ENCODE results near the gene CRISPLD2. TPM values are rescaled to one million over a fixed set of nuclear protein-coding genes. Genes with fewer than 3 reads are reported as not detected.
A peak's percentile ranks its signal among the peaks of the same experiment; 100 is the strongest.

Gene CRISPLD2
- total and polyA plus RNA-seq, 10 donors: 7.9 to 271 (median 75.5) TPM

DNA sequence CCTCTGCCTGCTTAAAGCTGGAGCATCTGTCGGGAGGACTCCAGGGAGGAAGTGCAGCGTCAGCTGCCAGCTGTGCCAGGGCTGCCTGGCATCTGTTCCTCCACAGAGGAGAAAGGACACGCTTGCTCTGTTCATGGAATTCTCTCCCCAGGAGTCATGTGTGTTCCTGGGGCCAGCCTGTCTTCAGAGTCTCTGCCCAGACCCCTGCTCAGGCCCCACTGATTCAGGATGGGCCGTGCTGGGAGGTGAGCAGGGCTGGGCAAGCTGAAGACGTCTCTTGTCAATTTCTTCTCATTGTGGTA lies 24.2 kb downstream of the CRISPLD2 start:
- Histone ChIP-seq H3K4me1 (peaks cover 0 to 37% (median 17%) of the 10 kb centered on the region in 6 donors), H3K27ac (peak overlapping the region in 1 of 8 donors; percentile 14), H3K36me3 (peaks cover 0 to 98% (median 3%) of the 10 kb centered on the region in 6 donors), H3K4me3 (no peak overlapping the region), H3K9me3 (no peaks in the 10 kb centered on the region), H3K27me3 (replicated peaks in 1 of 7) (peaks cover 0 to 75% (median 6%) of the 10 kb centered on the region in 7 donors)
- no peak for DNase-seq
- TF ChIP-seq POLR2AphosphoS5 (IDR thresholded peaks at IDR 0.05) (peak in 2 of 3 donors; percentile 54 to 57), CTCF (IDR thresholded peaks at IDR 0.05 in 8 of 11, conservative IDR thresholded peaks at IDR 0.05 in 3 of 11) (no peak)
- 27 to 69% (median 40%) methylated on average over 2 to 5 of the region's 5 CpGs for WGBS, 5 donors
- intact Hi-C loops (cut with DNase I; ENCODE audit: low total_unique reads): no loop called here

DNA sequence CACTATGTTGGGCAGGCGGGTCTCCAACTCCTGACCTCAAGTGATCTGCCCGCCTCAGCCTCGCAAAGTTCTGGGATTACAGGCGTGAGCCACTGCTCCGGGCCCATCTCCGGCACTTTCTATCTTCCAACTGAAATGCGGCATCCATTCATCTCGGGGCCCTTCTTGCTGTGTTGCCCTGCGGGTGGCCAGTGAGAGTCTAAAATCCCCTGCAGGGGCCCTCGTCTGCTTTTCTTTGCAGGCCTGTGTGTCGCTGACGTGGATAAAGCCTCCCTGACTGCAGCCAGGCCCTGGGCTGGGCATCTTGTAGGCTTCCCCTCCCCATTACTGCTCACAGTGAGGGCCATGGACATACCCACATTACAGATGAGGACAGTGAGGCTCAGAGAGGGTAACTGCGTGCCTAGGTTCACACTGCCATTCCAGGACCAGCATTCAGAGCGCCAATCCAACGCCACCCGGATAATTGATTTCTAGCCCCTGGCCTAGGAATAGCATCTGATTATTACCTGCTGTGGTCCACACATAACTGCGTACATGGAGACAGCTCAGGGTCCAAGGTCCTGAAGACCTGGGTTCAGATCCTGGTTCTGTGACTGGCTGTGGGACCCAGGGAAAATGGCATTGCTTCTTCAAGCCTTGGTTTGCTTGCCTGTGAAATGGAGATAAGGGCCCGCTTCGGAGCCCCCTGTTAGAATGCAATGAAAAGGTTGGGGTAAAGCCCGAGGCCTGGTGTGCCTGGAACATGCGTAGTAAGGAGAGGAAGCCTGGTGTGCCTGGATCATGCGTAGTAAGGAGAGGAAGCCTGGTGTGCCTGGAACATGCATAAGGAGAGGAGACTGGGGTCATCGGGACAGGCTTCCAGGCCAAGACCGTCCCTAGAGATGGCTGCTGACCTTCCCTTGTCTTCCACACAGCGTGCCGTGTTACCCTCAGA lies 25.0 kb downstream of the CRISPLD2 start:
- WGBS, 5 donors: 82 to 95% (median 93%) methylated on average over 25 to 26 of the region's 26 CpGs
- TF ChIP-seq CTCF (IDR thresholded peaks at IDR 0.05 in 8 of 11, conservative IDR thresholded peaks at IDR 0.05 in 3 of 11) (no peak), POLR2AphosphoS5 (IDR thresholded peaks at IDR 0.05) (no peak), POLR2A (IDR thresholded peaks at IDR 0.05) (no peak)
- Histone ChIP-seq H3K9me3 (no peaks in the 10 kb centered on the region), H3K27ac (no peak overlapping the region), H3K4me3 (no peak overlapping the region), H3K27me3 (replicated peaks in 1 of 7) (peaks cover 0 to 67% (median 6%) of the 10 kb centered on the region in 7 donors), H3K4me1 (peaks cover 0 to 37% (median 17%) of the 10 kb centered on the region in 6 donors), H3K36me3 (peaks cover 0 to 97% (median 3%) of the 10 kb centered on the region in 6 donors)
- DNase-seq: no peak
- intact Hi-C loops (cut with DNase I; ENCODE audit: low total_unique reads): no loop called here

GRCh38 chr16:84845496-84846002 lies 25.8 kb downstream of the CRISPLD2 start:
- Histone ChIP-seq H3K27me3 (replicated peaks in 1 of 7) (peaks cover 0 to 59% (median 6%) of the 10 kb centered on the region in 7 donors), H3K27ac (no peak overlapping the region), H3K9me3 (peaks cover 0 to 2% (median 0%) of the 10 kb centered on the region in 8 donors), H3K36me3 (peaks cover 0 to 97% (median 0%) of the 10 kb centered on the region in 6 donors), H3K4me1 (peaks cover 0 to 37% (median 17%) of the 10 kb centered on the region in 6 donors), H3K4me3 (no peak overlapping the region)
- DNase-seq: no peak
- TF ChIP-seq CTCF (IDR thresholded peaks at IDR 0.05 in 8 of 11, conservative IDR thresholded peaks at IDR 0.05 in 3 of 11) (no peak), POLR2AphosphoS5 (IDR thresholded peaks at IDR 0.05) (peak in 2 of 3 donors; percentile 5 to 23)
- intact Hi-C loops (cut with DNase I; ENCODE audit: low total_unique reads): no loop called here
- WGBS, 5 donors: 84 to 96% (median 89%) methylated on average over 10 to 14 of the region's 14 CpGs

Data from spleen (tissue), 11 donors.